OCI-M2 (cell line): ENCODE data around the gene COLGALT1.
"Not testable (repeated sequence)": the region's sequence is repeated elsewhere in the genome, so short reads cannot be mapped to it uniquely, and the experiment has no call there.

ENCODE experiments used
- DNase-seq: peaks from one replicate; lab custom pipeline; 2025; ENCODE audit not compliant: unreplicated experiment; lab: John Stamatoyannopoulos, UW

Gene COLGALT1

GRCh38 chr19:17590866-17591265 lies 35.4 kb downstream of the COLGALT1 start:
- no peak for DNase-seq

GRCh38 chr19:17594296-17594695 lies 38.8 kb downstream of the COLGALT1 start:
- not testable (repeated sequence) for DNase-seq

- DNase-seq = not testable (repeated sequence)
Measured at GRCh38 chr19:17598063-17598462, 42.6 kb downstream of the COLGALT1 start.

GRCh38 chr19:17598953-17599352 lies 43.5 kb downstream of the COLGALT1 start:
- DNase-seq = no peak

- DNase-seq = no peak
Measured at GRCh38 chr19:17599780-17600179, 44.3 kb downstream of the COLGALT1 start.

- DNase-seq = no peak
Measured at GRCh38 chr19:17601683-17602082, 46.2 kb downstream of the COLGALT1 start.

GRCh38 chr19:17602217-17602616 lies 46.8 kb downstream of the COLGALT1 start:
- no peak for DNase-seq

- DNase-seq = no peak
Measured at GRCh38 chr19:17602872-17603510, 47.5 kb downstream of the COLGALT1 start.

- no peak for DNase-seq
Measured at GRCh38 chr19:17604372-17605025, 49.0 kb downstream of the COLGALT1 start.

- DNase-seq = no peak
Measured at GRCh38 chr19:17605117-17605516, 49.7 kb downstream of the COLGALT1 start.

GRCh38 chr19:17605761-17606589 lies 50.5 kb downstream of the COLGALT1 start:
- DNase-seq = peak; percentile 94

- DNase-seq = no peak
Measured at GRCh38 chr19:17606590-17607185, 51.2 kb downstream of the COLGALT1 start.

GRCh38 chr19:17607936-17608335 lies 52.5 kb downstream of the COLGALT1 start:
- DNase-seq = no peak

- no peak for DNase-seq
Measured at GRCh38 chr19:17610384-17610783, 54.9 kb downstream of the COLGALT1 start.

- no peak for DNase-seq
Measured at GRCh38 chr19:17611462-17612244, 56.2 kb downstream of the COLGALT1 start.

- no peak for DNase-seq
Measured at GRCh38 chr19:17614476-17614875, 59.0 kb downstream of the COLGALT1 start.

- no peak for DNase-seq
Measured at GRCh38 chr19:17615889-17616685, 60.6 kb downstream of the COLGALT1 start.

- DNase-seq = no peak
Measured at GRCh38 chr19:17616686-17616960, 61.2 kb downstream of the COLGALT1 start.

GRCh38 chr19:17616961-17617806 lies 61.7 kb downstream of the COLGALT1 start:
- no peak for DNase-seq
